ENCODE data around the gene PARP16.
"Not testable (repeated sequence)": the region's sequence is repeated elsewhere in the genome, so short reads cannot be mapped to it uniquely, and the experiment has no call there.

PARP16 gene

GRCh38 chr15:65233696-65234095 lies 53.0 kb downstream of the PARP16 start:
- DNase-seq (ENCODE audit: low read depth), result no peak

GRCh38 chr15:65232520-65232919 lies 54.2 kb downstream of the PARP16 start:
- no peak for DNase-seq (ENCODE audit: low read depth)

- DNase-seq (ENCODE audit: low read depth), result no peak
These were observed 55.4 kb downstream of the PARP16 start for GRCh38 chr15:65231306-65231705.

- DNase-seq (ENCODE audit: low read depth), result not testable (repeated sequence)
These were observed 59.8 kb downstream of the PARP16 start for GRCh38 chr15:65226901-65227300.

- no peak for DNase-seq (ENCODE audit: low read depth)
These were observed 60.5 kb downstream of the PARP16 start for GRCh38 chr15:65226221-65226620.

GRCh38 chr15:65223996-65224395 lies 62.7 kb downstream of the PARP16 start:
- no peak for DNase-seq (ENCODE audit: low read depth)

GRCh38 chr15:65222891-65223290 lies 63.8 kb downstream of the PARP16 start:
- DNase-seq (ENCODE audit: low read depth), result no peak

- no peak for DNase-seq (ENCODE audit: low read depth)
These were observed 65.0 kb downstream of the PARP16 start for GRCh38 chr15:65221697-65222096.

- no peak for DNase-seq (ENCODE audit: low read depth)
These were observed 67.5 kb downstream of the PARP16 start for GRCh38 chr15:65219137-65219536.

GRCh38 chr15:65217526-65218482 lies 68.9 kb downstream of the PARP16 start:
- no peak for DNase-seq (ENCODE audit: low read depth)

- no peak for DNase-seq (ENCODE audit: low read depth)
These were observed 71.2 kb downstream of the PARP16 start for GRCh38 chr15:65215496-65215895.

GRCh38 chr15:65214010-65214409 lies 72.7 kb downstream of the PARP16 start:
- no peak for DNase-seq (ENCODE audit: low read depth)

- DNase-seq (ENCODE audit: low read depth), result no peak
These were observed 73.4 kb downstream of the PARP16 start for GRCh38 chr15:65213241-65213640.

GRCh38 chr15:65212097-65212496 lies 74.6 kb downstream of the PARP16 start:
- no peak for DNase-seq (ENCODE audit: low read depth)

- no peak for DNase-seq (ENCODE audit: low read depth)
These were observed 75.2 kb downstream of the PARP16 start for GRCh38 chr15:65211482-65211982.

GRCh38 chr15:65210770-65211481 lies 75.8 kb downstream of the PARP16 start, which contains the start of gene CILP:
TSS of gene CILP (minus strand) at chr15:65211473. CDS start at chr15:65209755, 1,718 bp downstream.
- no peak for DNase-seq (ENCODE audit: low read depth)

GRCh38 chr15:65209701-65210643 lies 76.7 kb downstream of the PARP16 start:
- no peak for DNase-seq (ENCODE audit: low read depth)

GRCh38 chr15:65208647-65209046 lies 78.0 kb downstream of the PARP16 start:
- DNase-seq (ENCODE audit: low read depth), result no peak

Measured in GM04503 (cell line).